ENCODE data around the gene MACROH2A1.

The MACROH2A1 gene

DNA sequence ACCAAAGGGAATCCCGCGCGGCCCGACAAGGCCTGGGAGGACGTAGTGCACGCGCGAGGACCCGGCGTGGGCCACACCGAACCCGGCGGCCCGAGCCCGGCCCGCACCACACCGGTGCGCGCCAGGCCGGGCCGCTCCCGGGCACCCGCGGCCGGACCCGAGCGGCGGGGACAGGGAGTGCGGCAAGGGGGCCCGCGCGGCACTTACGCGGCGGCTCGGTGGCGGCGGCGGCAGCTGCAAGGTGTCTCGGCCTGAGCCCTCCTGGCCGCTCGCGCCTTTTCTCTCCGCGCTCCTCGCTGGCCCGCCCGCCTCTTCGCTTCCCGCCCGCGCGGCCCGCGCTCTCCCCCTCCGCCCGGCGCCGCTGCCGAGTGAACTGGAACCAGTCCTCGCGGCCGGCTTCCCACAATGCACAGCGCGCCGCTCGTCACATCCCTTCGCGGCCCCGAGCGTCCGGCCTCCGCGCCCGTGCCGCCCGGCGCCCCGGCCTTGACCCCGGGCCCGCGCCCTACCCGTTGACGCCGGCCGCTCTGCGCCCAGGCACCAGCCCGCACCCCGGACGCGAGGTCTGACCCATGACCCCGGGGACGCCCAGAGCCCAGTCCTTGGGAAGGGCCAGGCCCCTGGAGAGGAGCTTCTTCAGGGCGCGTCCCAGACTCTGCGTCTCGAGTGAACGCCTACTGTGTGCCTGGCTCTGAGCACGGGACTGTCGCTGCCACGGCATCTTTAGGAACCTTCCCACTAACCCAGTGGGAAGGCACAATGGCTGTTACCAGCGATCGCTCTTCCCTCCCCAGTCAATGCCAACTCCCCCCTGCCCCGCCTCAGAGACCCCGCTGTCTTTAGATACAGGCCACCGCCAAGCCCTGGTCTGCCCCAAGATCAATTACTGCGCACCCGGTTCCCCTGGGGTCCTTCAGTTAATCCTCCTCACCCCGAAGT lies at the start of gene MACROH2A1:
MACROH2A1 (minus strand) TSS at position 377 of the 939 bp plus-strand sequence. CDS start 10,138 bp downstream, outside the sequence.
- DNase-seq, result peak; percentile 72

- no peak for DNase-seq
Measured at GRCh38 chr5:135448071-135448739, 49.2 kb upstream of the MACROH2A1 start.

GRCh38 chr5:135447298-135447929 lies 48.4 kb upstream of the MACROH2A1 start, which contains the start of gene DCANP1:
Gene DCANP1 (minus strand): TSS chr5:135447348. CDS start chr5:135447108, 240 bp downstream.
- no peak for DNase-seq

- no peak for DNase-seq
Measured at GRCh38 chr5:135446615-135447014, 47.6 kb upstream of the MACROH2A1 start.

GRCh38 chr5:135446206-135446605 lies 47.2 kb upstream of the MACROH2A1 start:
- DNase-seq, result no peak

- no peak for DNase-seq
Measured at GRCh38 chr5:135445306-135445985, 46.4 kb upstream of the MACROH2A1 start.

- DNase-seq, result no peak
Measured at GRCh38 chr5:135444881-135445280, 45.9 kb upstream of the MACROH2A1 start.

DNA sequence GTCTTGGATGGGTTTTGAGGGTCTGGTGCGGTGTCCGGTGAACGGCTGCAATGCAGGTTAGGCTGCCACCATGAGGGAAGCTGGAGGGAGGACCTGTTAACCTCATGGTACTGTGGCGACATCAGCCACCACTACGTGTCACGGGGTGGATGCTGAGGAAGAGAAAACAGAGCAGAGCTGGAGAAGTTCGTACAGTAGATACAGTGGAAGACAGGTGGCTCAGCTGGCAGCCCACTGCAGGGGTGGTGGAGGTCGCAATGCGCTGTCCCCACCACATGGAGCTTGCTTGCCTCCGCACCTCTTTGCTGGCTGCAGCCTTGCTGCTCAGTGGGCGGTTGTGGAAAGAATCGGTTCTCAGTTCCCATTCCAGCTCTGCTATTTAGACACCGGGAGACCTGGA lies 45.3 kb upstream of the MACROH2A1 start:
- no peak for DNase-seq

- no peak for DNase-seq
Measured at GRCh38 chr5:135443161-135443960, 44.3 kb upstream of the MACROH2A1 start.

GRCh38 chr5:135442431-135443160 lies 43.6 kb upstream of the MACROH2A1 start:
- no peak for DNase-seq

GRCh38 chr5:135441919-135442318 lies 42.9 kb upstream of the MACROH2A1 start:
- no peak for DNase-seq

- DNase-seq, result no peak
Measured at GRCh38 chr5:135441350-135441831, 42.4 kb upstream of the MACROH2A1 start.

- DNase-seq, result no peak
Measured at GRCh38 chr5:135440916-135441315, 41.9 kb upstream of the MACROH2A1 start.

GRCh38 chr5:135439231-135440205 lies 40.5 kb upstream of the MACROH2A1 start:
- no peak for DNase-seq

- no peak for DNase-seq
Measured at GRCh38 chr5:135438636-135439221, 39.7 kb upstream of the MACROH2A1 start.

DNA sequence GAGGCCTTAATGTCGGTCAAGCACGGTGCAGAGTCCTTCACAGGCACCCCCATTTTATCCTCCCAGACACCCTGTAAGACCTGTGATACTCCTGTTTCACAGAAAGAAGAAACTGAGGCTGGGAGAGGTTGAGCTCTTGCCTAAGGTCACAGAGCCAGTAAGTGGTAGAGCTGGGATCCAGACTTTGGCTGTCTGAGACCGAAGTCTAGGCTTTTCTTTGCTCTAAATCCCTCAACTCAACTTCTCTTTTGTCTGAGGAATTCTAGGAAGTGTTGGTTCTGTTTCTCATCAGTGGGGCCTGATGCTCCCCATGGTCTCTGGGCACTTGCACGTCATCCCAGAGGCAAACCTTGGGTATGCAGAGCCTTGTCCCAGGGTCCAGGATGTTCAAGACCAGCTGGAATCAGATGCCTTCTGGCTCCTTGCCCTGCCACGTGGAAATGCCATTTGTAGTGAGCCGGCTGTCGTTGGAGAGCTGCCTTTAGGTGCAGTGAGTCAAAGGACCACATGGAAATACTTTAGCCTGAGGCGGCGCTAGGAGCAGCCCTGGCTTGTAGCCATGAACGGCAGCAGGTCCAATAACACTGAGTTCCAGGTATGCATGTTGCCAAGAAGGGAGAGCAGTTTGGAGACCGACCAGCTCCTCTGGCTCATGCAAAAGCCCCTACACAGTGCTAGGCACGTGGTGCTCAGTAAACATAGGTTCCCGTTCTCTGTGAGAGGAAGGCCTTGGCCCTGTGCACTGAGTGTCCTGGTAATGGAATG lies 38.9 kb upstream of the MACROH2A1 start:
- DNase-seq, result no peak

GRCh38 chr5:135437422-135437795 lies 38.4 kb upstream of the MACROH2A1 start:
- peak; percentile 7 for DNase-seq

DNA sequence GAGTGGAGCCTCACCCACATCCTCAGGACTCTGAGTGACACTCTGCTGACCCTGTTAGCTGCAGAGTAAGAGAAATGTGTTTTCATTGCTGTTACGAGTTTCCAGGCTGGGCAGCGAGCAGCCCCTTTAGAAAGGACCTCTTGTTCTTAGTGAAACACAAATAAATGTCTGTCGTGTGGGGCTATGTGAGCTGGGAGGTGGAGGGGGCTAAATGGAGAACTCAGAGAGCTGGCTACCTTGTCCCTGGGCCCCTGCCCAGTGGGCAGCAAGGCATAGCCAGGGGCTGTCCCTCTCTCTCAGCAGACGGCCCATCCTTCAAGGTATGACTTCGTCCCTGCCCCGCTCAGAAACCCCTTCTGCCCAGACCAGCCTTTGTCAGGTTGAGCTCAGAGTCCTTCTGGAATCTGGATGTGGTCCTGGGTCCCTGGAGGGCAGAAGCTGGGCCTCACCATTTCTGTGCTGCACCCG lies 38.0 kb upstream of the MACROH2A1 start:
- DNase-seq, result no peak
